HUES6 (cell line): ENCODE results near the gene MYH15.

ENCODE experiments used
- H3K27ac ChIP-seq: 2 replicates; pipeline ENCODE4 v1.7.0; 2013; ENCODE audit warnings: low read depth, mild to moderate bottlenecking, low read length, inconsistent platforms
- H3K27me3 ChIP-seq: 2 replicates; pipeline ENCODE4 v1.6.1; 2013; ENCODE audit warnings: low read length; ENCODE audit not compliant: control insufficient read depth, insufficient read depth
- H3K36me3 ChIP-seq: 2 replicates; pipeline ENCODE4 v1.6.1; 2013; ENCODE audit warnings: low read length; ENCODE audit not compliant: control insufficient read depth, insufficient read depth
- H3K4me1 ChIP-seq: 2 replicates; pipeline ENCODE4 v1.6.1; 2013; ENCODE audit warnings: low read length; ENCODE audit not compliant: control insufficient read depth, insufficient read depth
- H3K4me3 ChIP-seq: 2 replicates; pipeline ENCODE4 v1.5.1; 2013; ENCODE audit warnings: low read depth, low read length
- H3K9ac ChIP-seq: one replicate; pipeline ENCODE4 v1.6.1; 2013; ENCODE audit warnings: mild to moderate bottlenecking, low read length
- H3K9me3 ChIP-seq: 2 replicates; pipeline ENCODE4 v1.6.1; 2013; ENCODE audit warnings: low read depth, low read length; ENCODE audit not compliant: control insufficient read depth, insufficient read depth

MYH15 gene

DNA sequence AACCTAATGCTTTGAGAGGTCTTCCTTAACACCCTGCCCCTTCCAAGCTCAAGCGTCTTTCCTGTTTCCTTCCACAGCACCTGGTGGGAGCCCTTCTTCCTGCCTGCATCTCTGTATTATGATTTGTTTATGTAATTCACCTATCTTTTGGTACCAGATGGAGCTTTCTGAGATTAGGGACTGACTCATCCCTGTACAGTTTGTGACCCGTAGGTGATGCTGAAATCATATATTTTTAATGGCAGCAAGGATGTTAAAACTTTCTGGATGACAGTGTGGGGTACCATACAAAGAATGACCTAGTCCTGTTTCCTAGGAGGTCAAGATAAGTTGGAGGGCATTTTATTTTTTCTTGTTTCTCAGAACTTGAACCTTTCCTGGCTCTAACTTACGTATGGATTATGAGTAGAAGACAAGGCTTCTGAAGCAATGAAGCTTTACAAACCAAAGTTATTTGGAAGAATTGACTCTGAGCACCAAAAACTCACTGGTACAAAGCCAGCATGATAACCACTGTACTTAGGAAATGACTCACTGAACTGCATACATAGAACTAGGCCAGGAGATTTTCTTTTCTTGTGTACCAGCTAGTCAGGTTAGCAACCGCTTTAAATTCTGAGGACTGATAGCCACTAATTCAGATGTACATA, 167.4 kb downstream of the MYH15 start:
- Histone ChIP-seq H3K27ac (no peak overlapping the region), H3K36me3 (no peaks in the 10 kb centered on the region), H3K9ac (no peak overlapping the region), H3K4me1 (no peaks in the 10 kb centered on the region), H3K4me3 (no peak overlapping the region), H3K27me3 (no peaks in the 10 kb centered on the region), H3K9me3 (no peaks in the 10 kb centered on the region)

DNA sequence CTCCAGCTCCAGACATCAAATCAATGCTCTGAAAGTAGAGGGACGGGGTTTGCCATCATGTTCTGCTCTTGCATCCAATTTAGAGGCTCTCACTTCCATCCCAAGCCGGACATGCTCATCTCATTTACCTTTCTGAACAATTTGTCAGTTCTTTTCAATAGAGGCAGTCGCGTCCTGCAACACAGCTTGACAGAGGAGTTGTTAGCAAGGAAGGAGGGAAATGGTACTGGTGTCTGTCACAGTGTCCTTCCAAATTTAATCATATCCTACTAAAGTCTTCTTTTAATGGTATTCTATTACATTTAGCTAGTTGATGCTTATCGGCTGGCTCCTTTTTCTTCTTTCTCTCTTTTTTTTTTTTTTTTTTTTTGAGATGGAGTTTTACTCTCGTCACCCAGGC, 168.5 kb downstream of the MYH15 start:
- no peaks in the 10 kb centered on the region for H3K36me3 ChIP-seq
- H3K9ac ChIP-seq = no peak overlapping the region
- no peaks in the 10 kb centered on the region for H3K27me3 ChIP-seq
- H3K4me3 ChIP-seq = no peak overlapping the region
- H3K4me1 ChIP-seq = no peaks in the 10 kb centered on the region
- no peak overlapping the region for H3K27ac ChIP-seq
- no peaks in the 10 kb centered on the region for H3K9me3 ChIP-seq

DNA sequence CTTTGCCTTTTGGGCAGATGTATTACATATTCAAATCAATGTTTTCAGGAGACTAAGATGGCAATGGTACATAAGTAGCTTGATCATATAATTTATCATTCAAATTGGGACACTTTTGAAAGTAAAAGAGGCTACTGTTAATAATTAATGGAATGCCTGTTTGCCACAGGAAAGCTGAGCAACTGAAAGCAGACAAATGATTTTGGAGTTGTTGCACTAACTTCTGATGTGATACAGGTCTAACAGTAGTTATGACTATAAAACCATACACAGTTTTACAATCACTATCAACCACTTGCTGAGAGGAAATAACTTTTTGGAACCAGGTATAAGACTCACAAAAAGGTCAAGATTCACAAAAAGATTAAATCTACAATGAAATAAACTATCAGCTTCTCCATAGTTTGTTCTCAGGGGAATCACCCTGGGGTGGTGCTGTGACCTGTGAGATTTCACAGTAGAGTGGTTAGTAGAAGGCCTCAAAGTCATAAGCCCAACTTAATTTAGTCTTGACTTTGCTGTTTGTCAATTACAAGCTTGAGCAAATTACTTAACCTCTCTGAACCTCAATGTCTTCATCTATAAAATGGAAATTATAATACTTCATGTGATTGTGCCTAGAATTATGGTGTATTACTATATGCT, 171.4 kb downstream of the MYH15 start:
- Histone ChIP-seq H3K4me1 (no peaks in the 10 kb centered on the region), H3K36me3 (no peaks in the 10 kb centered on the region), H3K9ac (no peak overlapping the region), H3K27me3 (no peaks in the 10 kb centered on the region), H3K4me3 (no peak overlapping the region), H3K27ac (no peak overlapping the region), H3K9me3 (no peaks in the 10 kb centered on the region)

DNA sequence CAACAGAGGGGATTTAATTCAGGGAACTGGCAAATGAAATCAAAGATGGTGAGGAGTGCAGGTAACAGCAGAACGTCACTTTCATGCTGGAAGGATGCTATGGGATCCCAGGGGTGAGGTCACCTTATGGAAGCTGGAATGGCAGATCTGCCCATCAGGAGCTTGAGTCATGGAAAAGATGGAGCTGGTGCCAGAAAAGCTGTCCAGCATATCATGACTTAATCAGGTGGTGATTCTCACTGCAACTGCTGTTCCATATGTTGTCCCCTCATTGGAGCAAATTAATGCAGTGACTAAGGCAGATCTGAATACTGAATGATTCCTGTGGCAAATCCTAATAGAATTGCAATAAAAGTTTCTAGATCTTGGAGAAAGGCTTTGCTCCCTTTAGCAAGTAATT, 175.7 kb downstream of the MYH15 start:
- H3K9ac ChIP-seq = no peak overlapping the region

DNA sequence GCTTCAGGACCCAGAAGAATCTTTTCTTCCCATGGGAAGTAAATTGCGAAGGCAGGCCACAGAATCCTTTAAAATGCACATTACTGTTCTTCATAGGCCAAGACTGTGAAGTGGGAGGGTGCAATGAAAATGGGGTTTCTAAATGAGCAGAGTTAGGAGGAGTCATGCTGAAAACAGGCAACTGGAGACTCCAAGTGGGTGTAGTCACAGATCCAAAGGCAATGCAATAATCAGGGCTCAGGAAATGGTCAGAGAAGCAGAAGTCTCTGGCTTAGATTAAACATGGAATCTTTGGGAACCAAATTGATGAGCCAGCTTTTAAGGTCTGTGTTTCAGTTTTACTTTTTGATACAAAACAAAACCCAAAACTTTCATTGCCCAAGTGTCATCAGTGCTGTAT, 176.4 kb downstream of the MYH15 start:
- no peaks in the 10 kb centered on the region for H3K36me3 ChIP-seq
- no peak overlapping the region for H3K9ac ChIP-seq
- no peaks in the 10 kb centered on the region for H3K27me3 ChIP-seq
- H3K4me3 ChIP-seq = no peak overlapping the region
- H3K27ac ChIP-seq = no peak overlapping the region
- H3K4me1 ChIP-seq = no peaks in the 10 kb centered on the region
- H3K9me3 ChIP-seq = no peaks in the 10 kb centered on the region

More for the DNA sequence above, 175.7 kb downstream of the MYH15 start:
- H3K27ac ChIP-seq = no peak overlapping the region
- H3K36me3 ChIP-seq = no peaks in the 10 kb centered on the region
- H3K9me3 ChIP-seq = no peaks in the 10 kb centered on the region
- H3K27me3 ChIP-seq = no peaks in the 10 kb centered on the region
- H3K4me3 ChIP-seq = no peak overlapping the region
- no peaks in the 10 kb centered on the region for H3K4me1 ChIP-seq

DNA sequence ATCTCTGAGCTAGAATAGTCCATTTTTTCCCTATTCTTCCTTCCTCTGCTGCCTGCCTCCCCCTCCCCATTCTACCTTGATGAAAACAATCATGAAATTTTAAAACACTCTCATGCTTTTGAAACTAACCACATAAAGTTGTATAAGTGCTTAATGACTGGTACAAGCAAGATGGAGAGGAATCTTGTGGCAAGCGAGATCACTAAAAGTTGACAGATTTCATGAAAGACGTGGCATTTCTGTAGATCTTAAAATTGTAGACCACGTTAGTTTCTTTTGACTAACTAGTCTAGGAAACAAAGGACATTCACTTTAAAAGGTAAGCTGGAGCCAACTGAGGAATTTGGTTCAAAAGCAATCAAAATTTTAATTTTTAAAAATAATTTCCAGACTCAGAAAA, 178.6 kb downstream of the MYH15 start:
- Histone ChIP-seq H3K9ac (no peak overlapping the region), H3K9me3 (no peaks in the 10 kb centered on the region), H3K27me3 (no peaks in the 10 kb centered on the region), H3K4me3 (no peak overlapping the region), H3K36me3 (no peaks in the 10 kb centered on the region), H3K27ac (no peak overlapping the region), H3K4me1 (no peaks in the 10 kb centered on the region)
